ENCODE measurements around the gene SPTA1.
"Not testable (repeated sequence)": the region's sequence is repeated elsewhere in the genome, so short reads cannot be mapped to it uniquely, and the experiment has no call there.

Gene SPTA1

DNA sequence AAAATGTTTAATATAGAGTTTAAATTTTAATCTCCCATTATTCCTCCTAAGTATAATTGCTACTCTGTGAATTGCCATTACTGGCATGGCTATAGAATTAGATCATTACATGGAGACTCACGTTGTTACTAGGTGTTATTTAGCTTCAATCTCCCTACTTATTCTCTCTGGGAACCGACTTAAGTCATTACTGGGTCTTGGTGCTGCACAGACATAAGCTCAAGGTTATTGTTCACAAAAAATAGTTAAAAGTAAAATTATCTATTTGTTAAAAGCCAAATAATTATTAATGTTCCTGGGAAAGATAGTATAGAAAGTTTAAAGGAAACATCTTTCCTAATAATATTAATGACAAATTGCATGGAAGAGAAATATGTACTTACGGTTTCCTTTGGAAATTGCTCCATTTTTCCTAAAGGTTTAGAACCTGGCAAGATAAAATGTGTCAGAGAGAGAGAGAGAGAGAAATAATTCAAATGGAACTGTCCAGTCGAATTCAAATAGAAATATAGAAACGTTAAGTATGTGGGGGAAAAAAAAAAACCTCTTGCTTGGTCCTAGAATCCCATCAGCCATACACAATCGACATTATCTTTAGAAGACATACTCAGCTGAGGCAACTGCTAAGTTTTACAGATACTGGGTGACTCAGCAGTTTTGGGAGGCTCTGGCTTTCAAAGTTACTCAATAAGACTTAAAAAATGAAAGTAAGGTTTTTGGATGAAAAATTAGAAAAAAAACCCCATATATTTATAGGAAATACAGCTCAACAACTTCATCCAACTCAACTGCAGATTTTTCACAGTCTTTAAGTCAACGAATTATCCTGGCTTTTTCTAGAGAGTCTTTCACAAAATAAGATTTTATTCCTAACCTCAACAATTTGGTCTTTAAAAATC, at the start of gene SPTA1:
Gene SPTA1 (minus strand): TSS at position 605 of the 899 bp plus-strand sequence. CDS start 198 bp downstream, at position 407.
- no peak for DNase-seq (ENCODE audit: low spot score)

DNA sequence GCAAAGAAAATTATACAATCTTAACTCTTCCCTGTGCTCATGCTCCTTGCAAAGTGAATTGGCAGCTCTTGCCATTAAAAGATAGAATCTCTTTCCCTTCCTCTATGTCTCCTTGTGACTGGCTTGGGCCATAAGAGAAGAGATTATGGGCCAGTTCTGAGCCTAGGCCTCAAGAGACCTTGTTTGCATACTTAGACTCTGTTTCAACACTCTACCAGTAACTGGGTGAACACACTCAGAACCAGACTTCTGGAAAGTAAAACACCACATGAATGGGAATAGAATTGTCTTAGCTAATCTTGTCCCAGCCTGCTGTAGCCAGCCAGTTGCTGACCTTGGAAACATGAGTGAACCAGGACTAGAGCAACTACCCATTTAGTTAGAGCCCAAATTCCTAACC, 49.3 kb upstream of the SPTA1 start:
- no peak for DNase-seq (ENCODE audit: low spot score)

DNA sequence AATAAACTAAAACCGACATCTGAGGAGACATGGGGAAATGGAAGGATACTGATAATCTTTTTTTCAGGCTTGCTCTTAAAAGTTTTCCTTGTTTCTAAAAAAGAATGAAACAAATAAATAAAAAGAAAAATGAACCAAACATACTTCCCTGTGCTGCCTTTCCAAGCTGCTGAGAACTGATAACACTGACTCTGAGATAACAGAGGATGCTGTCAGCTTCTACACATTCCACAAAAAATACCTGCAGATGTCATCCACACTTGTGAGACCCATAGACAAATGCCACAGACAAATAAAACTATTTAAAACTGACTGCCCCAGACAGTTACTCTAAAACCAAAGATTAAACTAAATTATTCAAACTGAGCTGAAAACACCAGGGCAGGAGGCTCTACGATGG, 46.0 kb upstream of the SPTA1 start:
- DNase-seq (ENCODE audit: low spot score) = no peak

DNA sequence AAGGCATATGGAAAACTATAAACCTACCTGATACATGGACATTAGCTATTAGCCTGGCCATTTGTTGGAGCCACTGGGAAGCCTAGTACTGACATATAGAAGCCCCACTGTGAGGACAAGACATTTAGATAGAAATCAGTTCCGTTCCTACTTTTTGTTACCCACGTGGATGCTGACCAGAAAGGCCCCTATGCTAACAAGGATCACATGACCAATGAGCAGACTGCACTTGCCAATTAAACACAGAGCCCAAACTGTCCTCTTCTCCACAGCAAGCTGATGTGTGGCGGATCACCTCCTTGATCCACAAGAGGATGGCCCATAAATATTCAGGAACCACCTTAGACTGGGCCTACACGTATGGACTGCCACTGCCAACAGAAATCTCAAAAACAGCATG, 45.2 kb upstream of the SPTA1 start:
- no peak for DNase-seq (ENCODE audit: low spot score)

DNA sequence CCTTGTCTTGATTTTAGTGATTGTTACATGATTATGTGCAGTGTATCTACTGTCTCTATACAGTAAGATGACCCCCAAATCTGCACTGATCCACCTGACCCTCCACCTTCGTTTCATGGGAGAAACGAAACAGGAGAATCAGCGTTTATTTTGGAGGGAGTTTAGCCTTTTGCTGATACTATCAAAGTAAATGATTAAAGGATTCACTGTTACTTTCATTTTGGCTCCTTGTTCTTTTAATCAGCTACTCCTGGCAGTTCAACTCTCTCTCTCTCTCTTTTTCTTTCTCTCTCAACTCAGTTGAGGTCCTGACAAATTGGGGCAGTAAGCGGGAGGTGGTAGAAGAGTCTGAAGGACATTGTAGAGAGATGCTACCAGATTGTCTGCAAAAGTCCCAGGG, 43.9 kb upstream of the SPTA1 start:
- DNase-seq (ENCODE audit: low spot score) = no peak

DNA sequence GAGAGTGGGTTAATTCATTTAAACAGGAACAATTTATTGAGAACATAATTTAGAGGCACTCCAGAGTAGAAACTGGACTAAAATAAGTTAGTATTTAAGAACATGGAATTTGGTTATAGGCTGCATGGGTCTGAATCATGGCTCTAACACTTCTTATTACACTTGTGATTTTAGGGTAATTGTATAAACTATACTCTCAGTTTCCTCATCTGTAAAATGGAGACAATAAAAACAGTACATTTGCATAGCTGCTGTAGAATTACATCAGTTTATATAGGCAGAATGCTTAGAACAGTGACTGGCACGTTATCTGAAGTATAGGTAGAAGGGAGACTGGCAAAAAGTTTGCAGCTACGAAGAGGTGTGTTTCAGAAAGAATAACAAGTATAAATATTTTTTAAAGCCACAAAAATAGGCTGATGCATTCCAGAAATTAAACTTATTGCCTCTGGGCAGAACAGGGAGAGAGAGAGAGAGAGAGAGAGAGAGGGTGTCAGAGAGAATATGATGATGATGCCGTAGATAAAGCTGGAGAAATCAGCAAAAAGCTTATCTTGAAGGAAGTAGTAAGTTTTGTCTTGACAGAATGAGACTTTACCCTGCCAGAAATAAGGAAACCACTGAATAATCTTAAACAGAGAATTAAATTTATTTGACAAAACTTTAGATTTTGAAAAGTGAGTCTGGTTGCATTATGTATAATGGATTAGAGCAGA, 42.2 kb upstream of the SPTA1 start:
- no peak for DNase-seq (ENCODE audit: low spot score)

DNA sequence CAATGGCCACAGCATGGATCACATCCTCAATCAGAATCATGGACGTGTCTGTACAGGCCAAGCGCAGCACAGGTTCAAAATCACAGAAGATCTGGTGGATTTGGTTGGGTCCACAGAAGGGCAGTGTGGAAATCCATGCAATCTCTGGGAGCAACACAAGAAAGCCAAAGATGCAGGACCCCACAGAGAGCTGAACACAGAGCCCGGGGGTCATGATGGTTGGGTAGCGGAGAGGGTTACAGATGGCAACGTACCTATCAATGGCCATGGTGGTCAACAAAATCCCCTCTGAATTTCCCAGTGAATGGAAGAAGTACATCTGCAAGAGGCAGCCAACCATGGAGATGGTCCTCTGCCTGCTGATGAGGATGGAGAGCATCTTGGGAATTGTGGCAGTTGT, 37.9 kb upstream of the SPTA1 start:
- DNase-seq (ENCODE audit: low spot score) = no peak

DNA sequence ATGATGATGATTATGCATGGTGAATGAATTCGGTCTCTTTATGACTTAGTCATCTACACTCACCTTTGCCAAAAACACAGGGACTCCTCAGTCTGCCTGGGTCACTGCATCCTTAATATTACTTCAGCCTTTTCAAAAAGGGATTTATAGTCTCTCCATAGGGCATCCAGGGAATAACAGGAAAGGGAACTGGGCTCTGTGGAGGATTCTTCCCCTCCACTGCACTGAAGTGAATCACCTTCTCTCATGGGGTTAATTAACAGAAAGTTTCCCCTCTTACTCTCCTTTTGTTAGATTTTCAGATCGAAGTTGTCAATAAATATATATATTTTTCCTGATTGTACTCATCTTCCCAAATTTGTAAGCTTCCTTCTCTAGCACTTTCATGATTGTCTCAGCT, 34.1 kb upstream of the SPTA1 start, which contains the start of gene OR6K3:
Gene OR6K3 (minus strand): TSS at position 101 of the 400 bp plus-strand sequence. CDS start 2,605 bp downstream, outside the sequence.
- DNase-seq (ENCODE audit: low spot score) = no peak

DNA sequence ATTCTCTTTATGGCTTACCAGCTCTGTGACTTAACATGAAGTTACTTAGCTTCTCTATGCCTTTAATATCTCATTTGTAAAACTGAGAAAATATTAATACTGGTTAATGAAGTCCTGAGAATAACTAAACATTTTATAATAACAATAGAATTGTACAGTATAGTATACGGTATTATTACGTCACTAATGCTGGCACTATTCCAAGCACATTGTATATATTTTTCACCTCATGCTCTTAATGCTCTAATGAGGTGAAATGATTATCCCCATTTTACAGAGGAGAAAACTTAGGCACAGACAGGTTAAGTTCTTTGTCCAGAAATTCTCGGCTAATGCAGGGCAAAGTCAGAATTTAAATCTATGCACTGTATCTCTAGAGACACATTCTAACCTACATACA, 33.1 kb upstream of the SPTA1 start:
- no peak for DNase-seq (ENCODE audit: low spot score)

DNA sequence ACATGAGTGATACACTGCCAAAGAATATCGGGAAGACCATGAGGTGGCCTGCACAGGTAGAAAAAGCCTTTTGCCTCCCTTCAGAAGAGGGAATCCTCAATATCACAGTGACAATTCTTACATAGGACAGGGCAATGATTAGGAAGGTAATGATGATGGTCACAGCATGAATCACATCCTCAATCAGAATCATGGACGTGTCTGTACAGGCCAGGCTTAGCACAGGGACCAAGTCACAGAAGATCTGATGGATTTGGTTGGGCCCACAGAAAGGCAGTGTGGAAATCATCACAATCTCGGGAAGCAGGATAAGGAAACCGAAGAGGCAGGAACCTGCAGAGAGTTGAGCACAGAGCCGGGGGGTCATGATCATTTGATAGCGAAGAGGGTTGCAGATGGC, 30.8 kb upstream of the SPTA1 start:
- DNase-seq (ENCODE audit: low spot score) = no peak

DNA sequence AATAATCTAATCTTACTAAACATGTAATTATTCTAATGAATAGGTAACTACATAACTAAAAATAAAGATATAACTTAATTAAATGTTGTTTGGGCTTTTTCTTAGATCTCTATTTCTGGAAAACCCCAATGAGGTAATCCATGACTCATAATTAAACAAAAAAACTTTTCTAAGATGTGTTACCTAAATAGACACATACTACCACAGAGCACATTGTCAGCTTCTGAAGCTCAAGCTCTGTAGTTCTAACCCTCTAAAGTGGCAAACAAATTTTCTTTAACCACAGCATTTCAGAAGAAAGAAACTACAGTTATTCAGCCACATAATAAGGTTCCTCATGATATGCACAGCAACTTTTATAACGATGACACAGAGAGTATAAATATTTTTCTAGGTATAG, 29.8 kb upstream of the SPTA1 start:
- DNase-seq (ENCODE audit: low spot score) = no peak

DNA sequence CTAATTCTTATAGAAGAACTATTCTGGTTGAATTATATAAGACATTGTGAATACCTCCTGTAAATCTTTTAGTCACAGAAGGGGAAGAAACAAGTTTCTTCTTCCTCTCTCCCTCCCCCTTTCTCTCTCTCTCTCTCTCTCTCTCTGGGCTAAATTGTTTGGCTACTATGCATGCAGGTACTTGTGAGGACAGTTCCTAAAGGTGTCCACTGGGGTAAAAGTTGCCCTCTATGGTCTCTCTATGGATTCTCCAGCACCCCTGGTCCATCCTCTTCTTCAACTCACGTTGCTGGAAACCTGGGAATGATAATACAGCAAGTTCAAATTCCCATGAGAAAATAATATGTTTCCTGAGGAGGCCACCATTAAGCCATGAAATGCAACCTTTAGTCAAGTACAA, 28.2 kb upstream of the SPTA1 start:
- no peak for DNase-seq (ENCODE audit: low spot score)

DNA sequence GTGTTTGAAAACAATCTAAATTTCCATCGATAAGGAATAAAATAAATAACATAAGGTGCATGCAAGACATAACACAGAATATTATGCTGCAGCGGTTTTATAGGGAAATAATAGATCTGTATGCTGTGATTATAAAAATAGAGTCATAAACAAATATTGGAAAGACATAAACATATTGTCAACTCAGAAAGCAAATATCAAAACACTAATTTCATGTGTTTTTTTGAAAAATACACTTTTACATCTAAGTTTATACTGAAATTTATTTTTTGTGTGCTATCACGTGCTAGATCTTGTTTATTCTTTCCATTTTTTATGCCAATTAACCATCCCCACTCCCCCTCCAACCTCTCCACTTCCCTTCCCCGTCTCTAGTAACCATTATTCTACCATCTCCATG, 24.6 kb upstream of the SPTA1 start:
- DNase-seq (ENCODE audit: low spot score) = no peak

DNA sequence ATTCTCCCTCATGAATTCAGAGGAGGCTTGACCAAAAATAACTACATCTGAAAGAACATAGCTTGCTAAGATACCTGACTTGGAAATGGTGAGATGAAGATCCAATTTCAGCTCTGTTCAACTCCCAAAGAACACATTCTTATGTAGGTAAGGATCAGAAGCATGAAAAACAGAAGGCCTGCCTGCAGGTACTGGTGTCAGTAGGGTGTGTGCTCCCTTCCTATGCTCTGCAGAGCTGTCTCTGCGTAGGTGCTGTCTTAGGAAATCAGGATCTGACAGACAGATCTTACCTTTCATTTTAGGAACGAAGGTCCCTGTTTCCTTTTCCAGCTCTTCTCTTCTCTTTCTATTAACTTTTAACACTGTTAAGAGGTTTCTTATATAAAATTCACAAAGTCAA, 19.6 kb upstream of the SPTA1 start:
- DNase-seq (ENCODE audit: low spot score) = no peak

DNA sequence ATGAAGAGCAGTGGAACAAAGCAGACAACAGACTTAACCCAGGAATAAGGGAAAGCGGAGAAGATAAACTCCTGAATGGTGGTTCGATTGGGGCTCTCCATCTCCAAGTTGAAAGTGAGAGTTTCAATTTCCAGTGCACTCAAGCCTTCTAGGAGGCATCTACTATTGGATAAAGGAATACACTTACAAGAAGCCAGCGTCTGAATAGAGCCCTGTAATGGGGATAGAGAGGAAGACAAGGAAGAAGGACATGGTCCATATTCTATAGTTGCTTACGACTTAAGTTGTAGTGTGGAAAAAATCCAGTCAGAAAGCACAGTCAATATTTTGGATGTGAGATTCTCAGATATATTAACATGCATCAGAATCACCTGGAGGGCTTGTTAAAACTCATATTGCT, 14.0 kb upstream of the SPTA1 start, which contains the start of gene OR6K2:
Gene OR6K2 (minus strand): TSS at position 101 of the 400 bp plus-strand sequence. CDS start 0 bp downstream, at position 101.
- DNase-seq (ENCODE audit: low spot score) = no peak

DNA sequence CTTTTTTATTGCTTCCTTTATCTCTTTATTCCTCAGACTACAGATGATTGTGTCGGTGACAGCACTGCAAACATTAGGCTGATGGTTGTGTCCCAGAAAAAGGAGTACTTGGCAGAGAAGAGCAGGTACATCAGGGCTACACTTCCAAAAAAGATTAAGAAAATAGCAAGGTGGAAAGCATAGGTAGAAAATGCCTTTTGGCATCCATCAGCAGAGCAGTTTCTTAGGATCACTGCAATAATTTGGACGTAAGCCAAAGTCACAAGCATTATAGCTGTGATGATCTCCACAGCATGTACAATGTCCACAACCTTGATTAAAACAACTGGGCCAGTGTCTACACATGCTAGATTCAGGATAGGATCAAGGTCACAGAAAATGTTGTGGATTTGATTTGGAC, 8.1 kb upstream of the SPTA1 start:
- DNase-seq (ENCODE audit: low spot score) = no peak

DNA sequence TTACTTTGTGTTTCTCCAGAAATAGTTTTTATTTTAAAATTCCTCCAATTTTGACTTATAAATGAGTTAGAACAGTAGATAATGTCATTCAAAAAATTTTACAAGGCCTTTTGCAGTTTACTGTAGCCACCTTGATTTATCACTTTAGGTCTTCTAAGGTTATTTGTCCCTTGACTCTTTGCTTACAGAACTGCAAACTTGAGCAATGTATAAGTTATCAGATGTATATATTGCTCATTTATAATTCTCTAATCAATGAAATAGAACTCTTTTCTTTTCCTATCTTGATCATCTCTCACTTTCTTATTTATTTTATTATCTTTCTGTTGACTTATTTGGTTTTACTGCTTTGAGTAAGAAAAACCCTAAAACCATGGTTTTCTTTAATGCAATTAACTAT, 5.8 kb upstream of the SPTA1 start:
- DNase-seq (ENCODE audit: low spot score) = no peak

DNA sequence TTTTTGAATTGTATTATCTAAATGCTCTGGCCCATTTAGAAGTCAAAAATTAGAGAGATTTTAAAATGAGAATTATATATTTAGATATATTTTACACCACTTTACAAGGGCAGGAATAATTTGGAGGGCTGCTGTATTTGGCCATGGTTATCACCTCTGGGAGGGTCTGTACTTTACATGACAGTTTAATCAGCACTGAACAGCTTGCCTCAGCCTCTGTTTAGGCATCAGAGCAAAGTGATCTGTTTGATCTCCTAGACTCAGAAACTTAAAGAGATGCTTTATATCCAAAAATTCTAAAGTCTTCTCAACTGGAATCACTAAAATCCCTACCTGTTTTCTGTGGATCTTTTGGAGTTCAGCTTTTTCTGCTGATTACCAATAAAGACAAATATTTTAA, 5.4 kb upstream of the SPTA1 start:
- DNase-seq (ENCODE audit: low spot score) = no peak

DNA sequence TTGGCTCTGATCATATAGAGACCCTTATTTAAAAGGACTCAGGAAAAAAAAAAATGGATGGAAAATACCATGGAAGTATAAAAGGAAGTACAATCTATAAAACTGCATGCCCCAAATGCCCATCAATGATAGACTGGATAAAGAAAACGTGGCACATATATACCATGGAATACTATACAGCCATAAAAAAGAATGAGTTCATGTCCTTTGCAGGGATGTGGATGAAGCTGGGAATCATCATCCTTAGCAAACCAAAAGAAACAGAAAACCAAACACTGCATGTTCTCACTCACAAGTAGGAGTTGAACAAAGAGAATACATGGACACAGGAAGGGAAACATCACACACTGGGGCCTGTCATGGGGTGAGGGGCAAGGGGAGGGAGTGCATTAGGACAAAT, 4.6 kb upstream of the SPTA1 start:
- not testable (repeated sequence) for DNase-seq (ENCODE audit: low spot score)

DNA sequence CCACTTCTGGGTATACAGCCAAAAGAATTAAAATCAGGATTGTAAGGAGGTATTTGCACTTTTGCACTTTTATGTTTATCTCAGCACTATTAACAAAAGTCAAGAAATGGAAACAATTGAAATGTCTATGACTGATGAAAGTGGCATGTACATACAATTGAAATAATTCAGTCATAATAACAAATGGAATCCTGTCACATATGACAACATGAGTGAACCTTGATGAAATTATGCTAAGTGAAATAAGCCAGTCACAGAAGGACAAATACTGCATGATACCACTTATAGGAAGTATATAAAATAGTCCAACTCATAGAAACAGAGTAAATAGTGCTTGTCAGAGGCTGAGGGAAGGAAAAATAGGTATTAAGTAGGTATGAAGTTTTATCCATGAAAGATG, 3.4 kb upstream of the SPTA1 start:
- DNase-seq (ENCODE audit: low spot score) = no peak

DNA sequence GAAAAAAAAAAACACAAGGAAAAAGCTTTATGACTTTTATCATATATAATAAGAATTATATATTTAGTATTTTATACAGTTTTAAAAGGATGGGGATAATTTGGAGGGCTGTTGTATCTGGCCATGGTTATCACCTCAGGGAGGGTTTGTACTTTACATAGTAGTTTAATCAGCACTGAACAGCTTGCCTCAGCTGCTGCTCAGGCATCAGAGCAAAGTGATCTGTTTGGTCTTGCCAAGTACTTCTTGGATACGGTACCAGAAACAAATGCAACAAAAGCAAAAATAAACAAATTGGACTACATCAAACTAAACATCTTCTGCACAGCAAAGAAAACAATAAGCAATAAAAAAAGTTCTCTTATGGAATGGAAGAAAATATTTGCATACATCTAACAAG, 2.6 kb upstream of the SPTA1 start:
- DNase-seq (ENCODE audit: low spot score) = no peak

DNA sequence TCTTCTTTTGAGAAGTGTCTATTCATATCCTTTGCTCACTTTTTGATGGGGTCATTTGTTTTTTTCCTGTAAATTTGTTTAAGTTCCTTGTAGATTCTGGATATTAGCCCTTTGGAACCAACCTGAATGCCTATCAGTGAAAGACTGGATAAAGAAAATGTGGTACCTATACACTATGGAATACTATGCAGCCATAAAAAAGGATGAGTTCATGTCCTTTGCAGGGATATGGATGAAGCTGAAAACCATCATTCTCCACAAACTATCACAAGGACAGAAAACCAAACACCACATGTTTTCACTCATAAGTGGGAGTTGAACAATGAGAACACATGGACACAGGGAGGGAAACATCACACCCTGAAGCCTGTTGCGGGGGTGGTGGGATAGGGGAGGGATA, 1.8 kb upstream of the SPTA1 start:
- DNase-seq (ENCODE audit: low spot score) = not testable (repeated sequence)

DNA sequence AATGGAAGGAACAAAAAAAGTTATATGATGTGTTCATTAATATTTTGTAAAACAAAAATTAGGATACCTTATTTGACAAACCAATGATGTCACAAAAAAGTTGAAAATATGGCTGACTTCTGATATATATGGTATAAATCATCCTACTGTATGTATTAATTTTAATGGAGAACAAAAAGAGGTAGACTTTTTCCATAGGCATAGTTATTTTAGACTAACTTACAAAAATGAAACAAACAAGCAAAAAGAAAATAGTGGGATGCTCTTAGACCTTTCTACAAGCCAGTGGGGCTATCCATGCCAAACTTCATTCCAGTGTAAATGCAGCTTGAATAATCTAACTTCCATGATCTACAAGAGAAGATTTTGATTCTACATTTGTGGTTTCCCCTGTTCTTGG, 522 bp upstream of the SPTA1 start:
- DNase-seq (ENCODE audit: low spot score) = no peak
